Activated CD8-positive, alpha-beta T cell treated with anti-CD3 and anti-CD28 coated beads for 36 hours (primary cell): Measurements from ENCODE around the gene ACTR3C. TPM values are rescaled to one million over a fixed set of nuclear protein-coding genes. Genes with fewer than 3 reads are reported as not detected.

ENCODE experiments used
- ATAC-seq: fragments of 200-7000 bp; cut with Tn5 transposase; one replicate; pipeline ENCODE4 v1.10.0; 2021; ENCODE audit warnings: mild to moderate bottlenecking, moderate library complexity
- CTCF ChIA-PET: fragments of 350-600 bp; sonication (Branson Sonifier 250); formaldehyde crosslinking; loops from one replicate; lab custom pipeline; 2021; ENCODE audit warnings: antibody characterized with exemption; lab: Charles Lee
- POLR2A ChIA-PET: fragments of 350-600 bp; sonication (Branson Sonifier 250); formaldehyde crosslinking; loops from one replicate; lab custom pipeline; 2021; ENCODE audit warnings: antibody characterized with exemption; lab: Charles Lee
- DNase-seq: peaks from one replicate; pipeline ENCODE4 v3.0.0-alpha.2; 2020
- H3K27ac Mint-ChIP-seq: one replicate; pipeline ENCODE4 v1.8.0; 2021; ENCODE audit warnings: mild to moderate bottlenecking, mixed read lengths
- H3K27me3 Mint-ChIP-seq: one replicate; pipeline ENCODE4 v1.8.0; 2021; ENCODE audit warnings: mixed read lengths
- H3K36me3 Mint-ChIP-seq: one replicate; pipeline ENCODE4 v1.8.0; 2021; ENCODE audit warnings: low read depth, mixed read lengths
- H3K4me1 Mint-ChIP-seq: one replicate; pipeline ENCODE4 v1.8.0; 2021; ENCODE audit warnings: low read depth, mixed read lengths
- H3K4me3 Mint-ChIP-seq: one replicate; pipeline ENCODE4 v1.8.0; 2021; ENCODE audit warnings: mild to moderate bottlenecking, moderate library complexity, mixed read lengths
- H3K9me3 Mint-ChIP-seq: one replicate; pipeline ENCODE4 v1.8.0; 2021; ENCODE audit warnings: mixed read lengths
- CTCF ChIP-seq: fragments of 200-600 bp; IDR thresholded peaks from one replicate; pipeline ENCODE4 v1.8.0; 2022; ENCODE audit warnings: antibody characterized with exemption, mild to moderate bottlenecking
- intact Hi-C: fragments of 100-400 bp; cut with micrococcal nuclease; formaldehyde crosslinking; loops from one replicate; pipeline ENCODE4 v1.10.0; 2022
- total RNA-seq, 2 experiments: library from RNA; stranded (reverse); gene quantifications; one replicate each; pipeline ENCODE4 v1.2.3, GENCODE V29; 2021

ACTR3C gene
- total RNA-seq, 2 experiments from 2014 or later: 2.6 to 2.9 TPM

- Mint-ChIP-seq H3K9me3 (no peaks in the 10 kb centered on the region), H3K36me3 (peaks cover 2% of the 10 kb centered on the region), H3K27me3 (peaks cover 3% of the 10 kb centered on the region), H3K4me3 (no peak overlapping the region), H3K27ac (no peak overlapping the region), H3K4me1 (peaks cover 11% of the 10 kb centered on the region)
- ATAC-seq (no peak), DNase-seq (no peak)
- CTCF ChIA-PET: no interaction called here
- TF ChIP-seq CTCF: no peak
- intact Hi-C loops: no loop called here
- POLR2A ChIA-PET: no interaction called here
These were observed 11.9 kb upstream of the ACTR3C start for GRCh38 chr7:150335108-150335773.

GRCh38 chr7:150334108-150334507 is 10.8 kb upstream of the ACTR3C start:
- Mint-ChIP-seq H3K4me3 (no peak overlapping the region), H3K36me3 (peaks cover 4% of the 10 kb centered on the region), H3K27ac (no peak overlapping the region), H3K4me1 (peaks cover under 1% of the 10 kb centered on the region), H3K9me3 (no peaks in the 10 kb centered on the region), H3K27me3 (no peaks in the 10 kb centered on the region)
- ChIA-PET CTCF (no interaction called here), POLR2A (no interaction called here)
- intact Hi-C loops: no loop called here
- ATAC-seq (no peak), DNase-seq (no peak)
- no peak for TF ChIP-seq CTCF

GRCh38 chr7:150333659-150334058 is 10.3 kb upstream of the ACTR3C start:
- POLR2A ChIA-PET: no interaction called here
- intact Hi-C loops: no loop called here
- Mint-ChIP-seq H3K27ac (no peak overlapping the region), H3K36me3 (peaks cover 8% of the 10 kb centered on the region), H3K4me1 (no peaks in the 10 kb centered on the region), H3K4me3 (no peak overlapping the region), H3K27me3 (no peaks in the 10 kb centered on the region), H3K9me3 (no peaks in the 10 kb centered on the region)
- TF ChIP-seq CTCF: no peak
- DNase-seq: no peak
- CTCF ChIA-PET: no interaction called here
- no peak for ATAC-seq

DNA sequence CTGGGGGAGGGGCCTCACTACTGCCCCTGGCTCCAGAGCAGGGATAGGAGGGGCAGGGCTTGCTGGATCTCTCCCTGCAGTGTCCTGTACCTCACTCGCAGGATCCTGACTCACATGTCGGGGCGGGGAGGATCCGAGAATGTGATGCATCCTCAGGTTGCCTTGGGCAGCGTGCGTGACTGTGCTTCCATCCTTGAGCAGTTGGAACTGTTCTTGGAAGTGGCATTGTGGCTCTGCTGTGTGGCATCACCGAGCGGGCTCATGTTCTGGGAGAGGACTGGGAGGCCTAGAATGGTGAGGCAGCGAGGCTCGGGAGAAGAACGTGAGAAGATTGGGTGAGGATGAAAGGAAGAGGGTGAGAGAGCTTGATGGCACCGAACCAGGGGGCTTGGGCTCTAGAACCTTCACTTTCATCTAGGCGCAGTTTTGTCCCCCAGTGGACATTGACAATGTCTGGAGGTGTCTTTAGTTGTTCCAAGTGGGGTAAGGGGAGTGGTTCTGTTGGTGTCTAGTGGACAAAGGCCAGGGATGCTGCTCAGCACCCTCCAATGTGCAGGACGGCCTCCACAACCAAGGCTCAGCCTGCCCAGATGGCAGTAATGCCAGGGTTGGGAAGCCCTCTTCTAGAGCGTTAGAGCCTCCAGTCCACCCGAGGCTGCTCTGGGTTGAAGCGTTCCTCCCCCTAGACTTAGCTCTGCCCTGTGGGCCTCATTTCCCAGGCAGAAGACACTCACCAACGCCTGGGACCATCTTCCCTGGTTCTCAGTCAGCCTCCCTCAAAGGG is 9.7 kb upstream of the ACTR3C start:
- intact Hi-C loops: no loop called here
- no peaks in the 10 kb centered on the region for H3K9me3 Mint-ChIP-seq
- POLR2A ChIA-PET: no interaction called here
- CTCF ChIA-PET: no interaction called here
- DNase-seq (no peak), ATAC-seq (no peak)
- no peak overlapping the region for H3K27ac Mint-ChIP-seq
- peaks cover 13% of the 10 kb centered on the region for H3K36me3 Mint-ChIP-seq
- H3K27me3 Mint-ChIP-seq: no peaks in the 10 kb centered on the region
- H3K4me1 Mint-ChIP-seq: no peaks in the 10 kb centered on the region
- no peak for TF ChIP-seq CTCF
- H3K4me3 Mint-ChIP-seq: no peak overlapping the region
